SU-DHL-6 (cell line): ENCODE data around the gene SLC17A5.
A peak's percentile ranks its signal among the peaks of the same experiment; 100 is the strongest.

Experiments used
- H2AFZ ChIP-seq: fragments of 200-600 bp; sonication (generic); 2 replicates; pipeline ENCODE4 v1.6.1; 2014; ENCODE audit warnings: low read depth, mild to moderate bottlenecking, moderate library complexity, mixed read lengths, antibody characterized with exemption, low read length; ENCODE audit not compliant: severe bottlenecking
- H3F3A ChIP-seq: fragments of 200-600 bp; shearing (Covaris generic); 2 replicates; pipeline ENCODE4 v1.6.0; 2016; ENCODE audit warnings: antibody characterized with exemption, mild to moderate bottlenecking; ENCODE audit not compliant: insufficient read depth
- H3K27ac ChIP-seq: fragments of 200-600 bp; sonication (generic); 2 replicates; pipeline ENCODE4 v1.5.1; 2016; ENCODE audit warnings: low read depth, mild to moderate bottlenecking, low read length, moderate library complexity, mixed read lengths
- H3K27me3 ChIP-seq: fragments of 200-600 bp; sonication (generic), shearing (Covaris generic); 2 replicates; pipeline ENCODE4 v1.6.0; 2014; ENCODE audit warnings: mild to moderate bottlenecking, low read length
- H3K36me3 ChIP-seq: fragments of 200-600 bp; sonication (generic); 2 replicates; pipeline ENCODE4 v1.6.1; 2014; ENCODE audit warnings: mild to moderate bottlenecking, low read length, mixed read lengths
- H3K4me2 ChIP-seq: fragments of 300-600, 200-600 bp; shearing (Covaris generic), sonication (generic); 2 replicates; pipeline ENCODE4 v1.6.0; 2014; ENCODE audit warnings: low read length, low read depth, mild to moderate bottlenecking; ENCODE audit not compliant: poor library complexity, severe bottlenecking
- H3K4me3 ChIP-seq: fragments of 200-600 bp; sonication (generic); 2 replicates; pipeline ENCODE4 v1.5.1; 2014; ENCODE audit warnings: antibody characterized with exemption, low read length, mild to moderate bottlenecking, mixed read lengths; ENCODE audit not compliant: insufficient read depth, poor library complexity, severe bottlenecking
- H3K79me2 ChIP-seq: fragments of 200-600 bp; sonication (generic); 2 replicates; pipeline ENCODE4 v1.6.1; 2014; ENCODE audit warnings: mild to moderate bottlenecking, low read length, moderate library complexity; ENCODE audit not compliant: insufficient read depth
- H3K9ac ChIP-seq: fragments of 200-600 bp; sonication (generic); 2 replicates; pipeline ENCODE4 v1.7.0; 2014; ENCODE audit warnings: mild to moderate bottlenecking, low read length
- H3K9me2 ChIP-seq: fragments of 200-600 bp; sonication (generic); replicated peaks from 2 replicates; pipeline ENCODE4 v1.6.1; 2014; ENCODE audit warnings: low read length; ENCODE audit not compliant: insufficient read depth
- H3K9me3 ChIP-seq: fragments of 200-600 bp; sonication (generic); 2 replicates; pipeline ENCODE4 v1.6.1; 2014; ENCODE audit warnings: low read length, mixed read lengths; ENCODE audit not compliant: insufficient read depth
- H4K20me1 ChIP-seq: fragments of 200-600 bp; sonication (generic); 2 replicates; pipeline ENCODE4 v1.6.1; 2014; ENCODE audit warnings: low read depth, mild to moderate bottlenecking, antibody characterized with exemption, low read length, moderate library complexity, mixed read lengths
- EZH2phosphoT487 ChIP-seq: fragments of 200-600 bp; sonication (generic), shearing (Covaris generic); conservative IDR thresholded peaks from 2 replicates; pipeline ENCODE4 v1.6.1; 2018; ENCODE audit warnings: mild to moderate bottlenecking, antibody characterized with exemption, low read length, moderate library complexity, mixed read lengths
- TF ChIP-seq, protein P1 (sequence below): fragments of 200-600 bp; sonication (generic); IDR thresholded peaks from one replicate; pipeline ENCODE4 v1.5.1; 2017; ENCODE audit warnings: antibody characterized with exemption, mild to moderate bottlenecking, low read length, moderate library complexity; ENCODE audit not compliant: insufficient read depth, poor library complexity, severe bottlenecking

SLC17A5 gene, protein sequence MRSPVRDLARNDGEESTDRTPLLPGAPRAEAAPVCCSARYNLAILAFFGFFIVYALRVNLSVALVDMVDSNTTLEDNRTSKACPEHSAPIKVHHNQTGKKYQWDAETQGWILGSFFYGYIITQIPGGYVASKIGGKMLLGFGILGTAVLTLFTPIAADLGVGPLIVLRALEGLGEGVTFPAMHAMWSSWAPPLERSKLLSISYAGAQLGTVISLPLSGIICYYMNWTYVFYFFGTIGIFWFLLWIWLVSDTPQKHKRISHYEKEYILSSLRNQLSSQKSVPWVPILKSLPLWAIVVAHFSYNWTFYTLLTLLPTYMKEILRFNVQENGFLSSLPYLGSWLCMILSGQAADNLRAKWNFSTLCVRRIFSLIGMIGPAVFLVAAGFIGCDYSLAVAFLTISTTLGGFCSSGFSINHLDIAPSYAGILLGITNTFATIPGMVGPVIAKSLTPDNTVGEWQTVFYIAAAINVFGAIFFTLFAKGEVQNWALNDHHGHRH

DNA sequence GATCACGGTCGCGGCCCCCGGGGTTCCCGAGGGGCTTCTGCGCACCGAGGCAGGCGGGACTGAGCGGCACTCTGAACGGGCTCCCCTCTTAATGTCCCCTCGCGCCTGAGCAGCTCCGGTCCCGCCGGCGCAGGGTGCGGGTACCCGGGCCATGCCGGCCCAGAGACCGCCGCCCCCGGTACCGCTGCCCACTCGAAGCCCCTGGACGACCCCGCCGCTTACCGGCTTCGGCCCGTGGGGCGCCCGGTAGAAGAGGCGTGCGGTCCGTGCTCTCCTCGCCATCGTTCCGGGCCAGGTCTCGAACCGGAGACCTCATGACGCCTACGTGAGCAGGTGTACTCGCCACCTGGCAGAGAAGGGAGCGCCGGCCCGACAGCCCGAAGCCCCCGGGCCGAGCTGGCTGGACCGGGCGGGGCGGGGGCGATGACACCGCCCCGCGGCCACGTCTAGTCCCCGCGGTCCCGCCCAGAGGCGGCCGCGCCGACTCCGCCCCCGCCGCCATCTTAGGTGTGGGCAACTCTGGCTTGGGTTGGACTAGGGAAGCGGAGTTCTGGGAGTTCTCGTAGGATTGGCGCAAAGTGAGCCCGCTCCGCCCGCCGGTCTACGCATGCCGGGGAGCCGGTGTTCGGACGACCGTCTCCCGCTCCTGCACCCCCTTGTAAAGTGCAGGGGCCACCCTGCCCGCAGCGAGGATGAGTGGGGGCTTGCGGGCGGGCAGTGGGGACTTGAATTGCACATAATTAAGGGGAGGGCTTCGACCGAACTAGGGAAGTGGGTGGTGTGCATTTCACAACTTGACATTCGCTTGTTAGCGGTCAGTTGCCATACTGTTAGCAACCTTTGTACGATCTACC lies at the start of gene SLC17A5:
Gene SLC17A5, minus strand, starts transcription at position 422 of the 854 bp plus-strand sequence. Its CDS starts 106 bp downstream, at position 316.
- Histone ChIP-seq H3K9ac (peak within 1 kb of the TSS; percentile 92), H3F3A (peaks cover 26% of the 10 kb centered on the region), H3K27me3 (no peaks in the 10 kb centered on the region), H3K9me2 (no peaks in the 10 kb centered on the region), H3K4me3 (peak within 1 kb of the TSS; percentile 63), H2AFZ (peak within 1 kb of the TSS; percentile 84), H3K36me3 (no peaks in the 10 kb centered on the region), H3K79me2 (peaks cover 13% of the 10 kb centered on the region), H3K27ac (peak within 1 kb of the TSS; percentile 86), H3K4me2 (peak within 1 kb of the TSS; percentile 100), H4K20me1 (no peaks in the 10 kb centered on the region), H3K9me3 (no peaks in the 10 kb centered on the region)
- TF ChIP-seq, protein P1, sequence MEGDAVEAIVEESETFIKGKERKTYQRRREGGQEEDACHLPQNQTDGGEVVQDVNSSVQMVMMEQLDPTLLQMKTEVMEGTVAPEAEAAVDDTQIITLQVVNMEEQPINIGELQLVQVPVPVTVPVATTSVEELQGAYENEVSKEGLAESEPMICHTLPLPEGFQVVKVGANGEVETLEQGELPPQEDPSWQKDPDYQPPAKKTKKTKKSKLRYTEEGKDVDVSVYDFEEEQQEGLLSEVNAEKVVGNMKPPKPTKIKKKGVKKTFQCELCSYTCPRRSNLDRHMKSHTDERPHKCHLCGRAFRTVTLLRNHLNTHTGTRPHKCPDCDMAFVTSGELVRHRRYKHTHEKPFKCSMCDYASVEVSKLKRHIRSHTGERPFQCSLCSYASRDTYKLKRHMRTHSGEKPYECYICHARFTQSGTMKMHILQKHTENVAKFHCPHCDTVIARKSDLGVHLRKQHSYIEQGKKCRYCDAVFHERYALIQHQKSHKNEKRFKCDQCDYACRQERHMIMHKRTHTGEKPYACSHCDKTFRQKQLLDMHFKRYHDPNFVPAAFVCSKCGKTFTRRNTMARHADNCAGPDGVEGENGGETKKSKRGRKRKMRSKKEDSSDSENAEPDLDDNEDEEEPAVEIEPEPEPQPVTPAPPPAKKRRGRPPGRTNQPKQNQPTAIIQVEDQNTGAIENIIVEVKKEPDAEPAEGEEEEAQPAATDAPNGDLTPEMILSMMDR, result no peak
- no peak for TF ChIP-seq EZH2phosphoT487

GRCh38 chr6:73703466-73703865 lies 49.7 kb upstream of the SLC17A5 start:
- no peaks in the 10 kb centered on the region for H3F3A ChIP-seq
- no peaks in the 10 kb centered on the region for H3K36me3 ChIP-seq
- no peaks in the 10 kb centered on the region for H3K9me2 ChIP-seq
- H2AFZ ChIP-seq, result no peak overlapping the region
- H3K79me2 ChIP-seq, result no peaks in the 10 kb centered on the region
- H3K27me3 ChIP-seq, result no peaks in the 10 kb centered on the region
- TF ChIP-seq, protein P1, result no peak
- TF ChIP-seq EZH2phosphoT487, result no peak
- no peak overlapping the region for H3K9ac ChIP-seq
- no peak overlapping the region for H3K27ac ChIP-seq
- no peaks in the 10 kb centered on the region for H4K20me1 ChIP-seq
- H3K9me3 ChIP-seq, result no peaks in the 10 kb centered on the region
- no peak overlapping the region for H3K4me3 ChIP-seq
- no peak overlapping the region for H3K4me2 ChIP-seq

GRCh38 chr6:73702444-73702843 lies 48.7 kb upstream of the SLC17A5 start:
- no peaks in the 10 kb centered on the region for H3K9me3 ChIP-seq
- no peaks in the 10 kb centered on the region for H3K36me3 ChIP-seq
- no peak overlapping the region for H3K9ac ChIP-seq
- no peak overlapping the region for H3K27ac ChIP-seq
- TF ChIP-seq, protein P1, result no peak
- TF ChIP-seq EZH2phosphoT487, result no peak
- no peak overlapping the region for H3K4me2 ChIP-seq
- no peaks in the 10 kb centered on the region for H4K20me1 ChIP-seq
- H2AFZ ChIP-seq, result no peak overlapping the region
- H3K79me2 ChIP-seq, result no peaks in the 10 kb centered on the region
- no peaks in the 10 kb centered on the region for H3K27me3 ChIP-seq
- no peaks in the 10 kb centered on the region for H3K9me2 ChIP-seq
- no peak overlapping the region for H3K4me3 ChIP-seq
- H3F3A ChIP-seq, result no peaks in the 10 kb centered on the region
